Ovary (tissue), 3 donors: ENCODE data around the gene SETBP1.

Experiments used
- CTCF ChIP-seq, 3 donors: fragments of 450-650 bp in 2 of 3; fragments of 200-600 bp in 1 of 3; IDR thresholded peaks; one replicate each; pipeline versions ENCODE4 v1.5.1 to v1.8.0; 2016 to 2022; ENCODE audit warnings: antibody characterized with exemption in 3 of 3, mild to moderate bottlenecking in 1 of 3
- EP300 ChIP-seq: sonication (generic); formaldehyde crosslinking; IDR thresholded peaks from one replicate; pipeline ENCODE4 v1.6.1; 2017; ENCODE audit warnings: antibody characterized with exemption
- POLR2A ChIP-seq: fragments of 450-650 bp; IDR thresholded peaks from one replicate; pipeline ENCODE4 v1.6.1; 2017; ENCODE audit warnings: antibody characterized with exemption, mild to moderate bottlenecking, moderate library complexity
- donor health status: DM: no; HTN: no; CAD: no.

GRCh38 chr18:44765456-44765855 is 84.8 kb downstream of the SETBP1 start:
- TF ChIP-seq CTCF (IDR thresholded peaks at IDR 0.05) (no peak), EP300 (no peak), POLR2A (no peak)
